GM21515 (cell line): ENCODE results near the gene HAGH.
"Not testable (repeated sequence)": the region's sequence is repeated elsewhere in the genome, so short reads cannot be mapped to it uniquely, and the experiment has no call there.

Source experiments
- ATAC-seq: cut with Tn5 transposase; IDR thresholded peaks from one replicate; pipeline ENCODE4 v1.9.1; 2021; ENCODE audit not compliant: unreplicated experiment

The HAGH gene

GRCh38 chr16:1826691-1827573, at the start of gene HAGH, which contains the start of gene FAHD1:
TSS of gene HAGH (minus strand) at chr16:1826825. CDS start at chr16:1826787, 38 bp downstream.
TSS of gene FAHD1 (plus strand) at chr16:1827206. CDS start at chr16:1827239, 33 bp downstream.
- ATAC-seq: peak; percentile 73

- not testable (repeated sequence) for ATAC-seq
Observed at GRCh38 chr16:1876066-1876465, 49.4 kb upstream of the HAGH start.

GRCh38 chr16:1874854-1875253, 48.2 kb upstream of the HAGH start:
- ATAC-seq: no peak

GRCh38 chr16:1871974-1872635, 45.5 kb upstream of the HAGH start, which contains the start of gene MEIOB:
TSS of gene MEIOB (minus strand) at chr16:1872164. CDS start at chr16:1868175, 3,989 bp downstream.
- ATAC-seq: no peak

GRCh38 chr16:1870365-1871082, 43.9 kb upstream of the HAGH start:
- no peak for ATAC-seq

DNA sequence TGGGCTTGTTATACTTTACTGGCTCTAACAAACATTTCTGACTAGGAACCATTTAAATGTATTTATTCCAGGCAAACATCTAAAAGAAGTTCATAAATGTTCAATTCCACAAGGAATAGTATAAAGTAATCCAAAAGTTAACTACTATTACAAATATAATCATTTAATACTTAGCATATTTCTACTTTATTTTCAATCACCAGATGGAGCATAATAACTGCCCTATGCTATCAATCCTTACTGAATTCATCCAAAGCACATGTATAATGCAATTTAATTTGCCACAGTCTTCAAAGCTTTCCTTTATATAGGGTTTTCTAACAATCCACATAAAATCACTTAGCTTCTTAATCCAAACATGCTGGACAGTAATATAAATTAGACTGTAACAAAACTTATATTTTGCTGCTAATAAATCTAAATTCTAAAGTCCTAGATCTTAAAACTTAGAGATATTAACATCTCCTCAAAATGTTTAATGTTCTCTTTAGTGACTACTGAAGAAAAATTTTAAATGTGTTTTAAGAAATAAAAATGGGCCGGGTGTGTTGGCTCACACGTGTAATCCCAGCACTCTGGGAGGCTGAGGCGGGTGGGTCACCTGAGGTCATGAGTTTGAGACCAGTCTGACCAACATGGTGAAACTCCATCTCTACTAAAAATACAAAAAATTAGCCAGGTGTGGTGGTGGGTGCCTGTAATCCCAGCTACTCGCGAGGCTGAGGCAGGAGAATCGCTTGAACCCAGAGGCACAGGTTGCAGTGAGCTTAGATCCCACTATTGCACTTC, 39.5 kb upstream of the HAGH start:
- no peak for ATAC-seq

DNA sequence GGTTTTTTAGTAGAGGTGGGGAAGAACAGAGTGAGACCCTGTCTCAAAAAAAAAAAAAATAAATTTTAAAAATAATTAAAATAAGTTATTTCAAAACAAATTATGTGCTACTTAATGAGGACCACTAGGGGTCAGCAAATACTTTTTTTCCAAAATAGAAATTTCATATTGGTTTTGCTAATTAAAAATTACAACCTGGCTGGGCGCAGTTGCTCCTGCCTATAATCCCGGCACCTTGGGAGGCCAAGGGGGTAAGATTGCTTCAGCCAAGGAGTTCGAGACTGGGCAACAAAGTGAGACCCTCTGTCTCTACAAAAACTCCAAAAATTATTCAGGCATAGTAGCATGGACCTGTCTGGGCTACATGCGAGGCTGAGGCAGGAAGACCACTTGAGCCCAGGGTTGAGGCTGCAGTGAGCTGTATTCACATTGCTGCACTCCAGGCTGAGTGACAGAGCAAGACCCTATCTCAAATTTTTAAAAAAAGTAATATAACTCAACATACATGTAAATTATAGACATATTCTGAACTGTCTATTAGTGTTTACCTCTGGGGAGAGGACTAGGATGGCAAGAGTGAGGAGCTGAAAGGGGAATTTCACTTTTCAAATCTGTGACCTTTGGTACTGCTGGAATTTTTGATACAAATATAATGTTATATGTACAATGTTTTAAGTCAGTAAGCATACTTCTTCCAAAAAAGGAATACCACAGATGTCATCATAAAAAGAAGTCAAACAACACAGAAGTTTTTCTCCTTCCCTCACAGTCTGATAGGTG, 37.2 kb upstream of the HAGH start:
- ATAC-seq: no peak

DNA sequence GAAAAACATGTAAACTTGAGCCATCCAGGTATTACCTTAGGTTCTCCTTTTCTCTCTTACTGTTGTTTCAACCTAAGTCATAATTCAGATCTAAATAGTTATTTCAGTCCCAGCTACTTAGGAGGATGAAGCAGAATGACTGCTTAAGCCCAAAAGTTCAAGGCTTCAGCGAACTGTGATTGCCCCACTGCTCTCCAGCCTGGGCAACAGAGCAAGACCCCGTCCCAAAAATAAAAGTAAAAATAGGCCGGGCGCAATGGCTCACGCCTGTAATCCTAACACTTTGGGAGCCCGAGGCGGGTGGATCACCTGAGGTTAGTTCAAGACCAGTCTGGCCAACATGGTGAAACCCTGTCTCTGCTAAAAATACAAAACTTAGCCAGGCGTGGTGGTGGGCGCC, 35.8 kb upstream of the HAGH start:
- ATAC-seq: no peak

- no peak for ATAC-seq
Observed at GRCh38 chr16:1861730-1862129, 35.1 kb upstream of the HAGH start.

DNA sequence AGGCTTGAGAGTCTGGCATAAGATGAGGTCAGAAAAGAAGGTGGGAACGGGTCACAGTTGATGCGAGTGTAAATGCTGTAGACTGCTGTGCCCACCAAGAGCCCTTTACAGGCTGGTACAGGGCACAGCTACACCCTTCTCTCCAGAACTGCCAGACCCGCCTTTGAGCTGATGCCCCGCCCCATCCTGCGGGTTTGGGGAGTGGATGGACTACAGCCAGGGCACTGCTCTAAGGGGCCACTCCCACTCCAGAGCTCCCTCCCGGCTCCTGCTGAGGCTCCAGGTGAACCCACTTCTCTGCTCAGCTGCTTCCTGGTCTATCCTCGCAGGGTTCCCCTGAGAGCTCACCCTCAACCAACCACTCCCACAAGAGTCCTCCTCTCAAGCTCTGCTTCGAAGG, 33.0 kb upstream of the HAGH start:
- no peak for ATAC-seq

GRCh38 chr16:1858189-1858865, 31.7 kb upstream of the HAGH start:
- no peak for ATAC-seq

DNA sequence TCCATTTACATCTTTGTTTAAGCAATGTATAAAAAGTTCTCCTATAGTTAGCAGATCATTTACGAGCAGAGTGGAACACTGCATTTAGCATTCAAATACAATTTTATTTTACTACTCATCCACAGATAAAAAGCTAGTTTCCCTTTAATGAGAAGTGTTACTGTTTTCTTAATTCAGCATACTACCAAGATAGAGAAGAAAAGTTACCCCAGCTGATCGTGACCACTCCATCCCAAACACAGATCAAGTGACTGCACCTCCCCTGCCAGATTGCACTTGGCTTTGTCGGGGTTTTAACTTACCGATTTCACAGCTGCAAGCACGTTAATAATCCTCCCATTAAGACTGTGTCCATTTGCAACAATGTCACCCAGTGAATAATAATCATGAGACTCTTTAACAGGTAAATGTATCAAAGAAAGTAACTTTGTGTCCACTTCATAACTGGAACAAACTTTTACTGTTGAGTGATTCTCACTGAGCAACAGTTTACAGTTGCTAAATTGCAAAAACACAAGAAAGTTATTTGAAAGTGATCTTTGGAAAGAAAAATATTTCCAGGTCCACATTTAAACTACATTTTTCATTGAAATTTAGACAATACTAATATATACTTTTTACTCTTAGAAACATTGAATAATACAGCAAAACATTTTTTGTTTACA, 30.9 kb upstream of the HAGH start:
- no peak for ATAC-seq

- ATAC-seq: no peak
Observed at GRCh38 chr16:1851793-1852192, 25.2 kb upstream of the HAGH start.

DNA sequence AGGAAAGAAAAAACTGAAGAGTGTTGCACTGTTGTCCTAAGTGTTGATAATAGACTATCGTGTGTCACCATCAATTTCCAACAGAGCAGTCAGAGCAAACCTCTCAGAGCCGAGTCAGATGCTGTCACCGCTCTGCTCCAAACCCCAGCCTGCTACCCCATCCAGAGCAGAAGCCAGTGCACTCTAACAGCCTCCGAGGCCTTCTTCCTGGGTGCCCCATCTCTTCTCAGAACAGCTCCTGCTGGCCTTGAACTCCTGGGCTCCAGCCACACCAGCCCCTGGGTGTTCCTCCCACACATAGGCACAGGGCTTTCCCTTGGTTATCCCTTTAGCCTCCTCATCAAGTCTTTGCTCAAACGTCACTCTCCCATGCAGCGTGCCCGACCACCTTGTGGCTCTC, 24.4 kb upstream of the HAGH start:
- no peak for ATAC-seq

- ATAC-seq: no peak
Observed at GRCh38 chr16:1846416-1846815, 19.8 kb upstream of the HAGH start.

DNA sequence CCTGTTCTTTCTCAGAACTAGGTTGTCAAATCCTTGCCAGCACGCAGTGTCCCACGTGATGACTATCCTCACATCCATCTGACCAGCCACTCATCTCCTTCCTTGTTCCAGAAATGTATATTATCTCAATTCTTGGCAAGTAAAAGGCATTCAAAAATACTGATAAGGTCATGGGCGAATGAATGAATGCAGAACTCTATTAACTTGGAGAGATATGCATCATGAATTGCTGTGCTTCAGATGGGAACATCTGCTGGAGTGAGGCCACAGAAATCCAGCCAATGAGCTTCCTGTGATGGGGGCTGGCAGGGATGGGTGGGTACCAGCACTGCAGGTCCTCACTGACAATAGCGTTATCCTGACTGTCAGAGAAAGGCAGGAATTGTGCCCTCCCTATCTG, 19.4 kb upstream of the HAGH start:
- no peak for ATAC-seq

- ATAC-seq: no peak
Observed at GRCh38 chr16:1839554-1839953, 12.9 kb upstream of the HAGH start.

- ATAC-seq: no peak
Observed at GRCh38 chr16:1834096-1834495, 7.5 kb upstream of the HAGH start.
